WI38 (cell line): Measurements from ENCODE around the gene RANBP1.

Experiments used
- H3K4me3 ChIP-seq: 2 replicates; pipeline ENCODE4 v1.5.1; 2011; ENCODE audit warnings: low read depth, mild to moderate bottlenecking, control low read depth, low read length
- CTCF ChIP-seq: IDR thresholded peaks from 2 replicates; pipeline ENCODE4 v1.5.1; 2012; ENCODE audit warnings: low read depth, mild to moderate bottlenecking, control low read depth, low read length

The RANBP1 gene

GRCh38 chr22:20141186-20142077 is 25.5 kb downstream of the RANBP1 start:
- H3K4me3 ChIP-seq = no peak overlapping the region
- TF ChIP-seq CTCF = no peak

GRCh38 chr22:20142711-20143621 is 27.1 kb downstream of the RANBP1 start:
- H3K4me3 ChIP-seq = no peak overlapping the region
- no peak for TF ChIP-seq CTCF

- H3K4me3 ChIP-seq = no peak overlapping the region
- TF ChIP-seq CTCF = no peak
These were observed 28.2 kb downstream of the RANBP1 start for GRCh38 chr22:20143883-20144665.

- H3K4me3 ChIP-seq = no peak overlapping the region
- no peak for TF ChIP-seq CTCF
These were observed 29.4 kb downstream of the RANBP1 start for GRCh38 chr22:20145206-20145831.

DNA sequence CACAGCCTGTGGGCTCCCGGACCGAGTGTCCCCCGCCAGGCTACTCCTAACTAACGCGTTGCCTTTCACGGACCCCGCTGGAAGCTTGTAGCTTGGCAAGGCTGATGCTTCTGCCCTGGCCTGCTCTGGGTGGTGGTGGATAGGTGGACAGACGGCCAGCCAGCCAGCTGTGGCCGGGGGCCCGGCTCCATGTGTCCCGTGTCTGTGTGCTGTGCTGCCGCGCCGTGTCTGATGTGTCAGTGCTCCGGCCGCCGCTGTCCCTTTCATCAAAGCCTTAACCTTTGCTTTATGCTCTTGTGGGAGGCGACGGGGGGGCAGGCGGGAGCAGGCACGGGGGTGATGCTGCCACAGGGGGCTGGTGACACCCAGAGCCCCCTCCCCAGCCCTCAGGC is 29.9 kb downstream of the RANBP1 start:
- no peak overlapping the region for H3K4me3 ChIP-seq
- TF ChIP-seq CTCF = no peak

- no peak overlapping the region for H3K4me3 ChIP-seq
- no peak for TF ChIP-seq CTCF
These were observed 30.9 kb downstream of the RANBP1 start for GRCh38 chr22:20146777-20147176.
